HG03565 (cell line): ENCODE data around the gene ASPRV1.

Source experiments
- ATAC-seq: cut with Tn5 transposase; IDR thresholded peaks from one replicate; pipeline ENCODE4 v1.9.1; 2021; ENCODE audit warnings: mild to moderate bottlenecking, moderate library complexity; ENCODE audit not compliant: unreplicated experiment

ASPRV1 gene

DNA sequence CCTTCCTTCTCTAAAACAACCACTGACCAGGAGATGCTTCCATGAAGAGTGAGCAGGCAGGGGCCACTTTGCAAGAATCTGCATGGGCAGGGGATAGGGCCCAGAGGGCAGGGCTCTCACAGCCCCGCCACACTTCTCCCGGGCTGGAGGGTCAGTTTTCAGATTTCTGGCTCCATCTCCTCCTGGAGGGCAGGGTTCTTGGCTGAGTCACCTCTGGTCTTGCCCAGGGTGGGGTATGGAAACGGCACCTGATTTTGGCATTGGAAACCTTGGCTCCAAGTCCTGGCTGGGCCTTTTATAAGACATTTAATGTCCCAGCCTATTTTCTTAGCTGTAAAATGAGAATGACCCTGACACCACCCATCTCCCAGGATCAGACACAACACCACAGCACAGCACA is 27.6 kb upstream of the ASPRV1 start:
- ATAC-seq: no peak

DNA sequence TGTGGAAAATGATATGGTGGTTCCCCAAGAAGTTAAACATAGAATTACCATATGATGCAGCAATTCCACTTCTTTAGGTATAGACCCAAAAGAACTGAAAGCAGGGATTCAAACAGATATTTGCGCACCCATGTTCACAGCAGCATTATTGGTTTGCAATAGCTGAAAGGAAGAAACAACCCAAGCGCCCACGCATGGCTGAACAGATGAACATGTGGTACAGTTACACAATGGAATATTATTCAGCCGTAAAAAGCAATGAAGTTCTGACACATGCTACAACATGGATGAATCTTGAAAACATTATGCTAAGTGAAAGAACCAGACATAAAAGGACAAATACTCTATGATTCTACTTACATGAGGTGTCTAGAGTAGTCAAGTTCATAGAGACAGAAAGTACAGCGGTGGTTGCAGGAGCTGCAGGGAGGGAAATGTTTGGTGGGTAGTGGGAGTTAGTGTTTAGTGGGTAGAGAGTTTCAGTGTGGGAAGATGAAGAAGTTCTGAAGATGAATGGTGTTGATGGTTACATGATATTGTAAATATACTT is 26.7 kb upstream of the ASPRV1 start:
- ATAC-seq: no peak

DNA sequence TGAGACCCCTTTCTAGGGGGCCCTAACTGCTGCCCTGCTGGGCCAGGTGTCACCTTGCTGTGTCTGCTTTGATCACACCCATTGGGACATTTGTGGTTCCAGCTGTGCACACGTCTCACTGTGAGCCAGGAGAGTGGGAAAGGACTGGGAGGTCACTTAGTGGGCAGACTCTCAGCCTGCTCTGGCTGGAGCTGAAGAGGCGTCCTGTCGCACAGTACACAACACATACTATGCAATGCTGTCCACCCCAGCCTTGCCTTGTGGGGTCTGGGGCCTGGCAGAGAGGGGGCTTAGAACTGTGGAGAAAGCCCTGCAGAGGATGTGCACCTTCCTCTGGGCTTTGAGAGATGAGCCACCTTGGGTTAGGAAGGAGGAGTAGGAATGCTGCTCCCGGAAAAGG is 25.3 kb upstream of the ASPRV1 start:
- ATAC-seq: no peak

DNA sequence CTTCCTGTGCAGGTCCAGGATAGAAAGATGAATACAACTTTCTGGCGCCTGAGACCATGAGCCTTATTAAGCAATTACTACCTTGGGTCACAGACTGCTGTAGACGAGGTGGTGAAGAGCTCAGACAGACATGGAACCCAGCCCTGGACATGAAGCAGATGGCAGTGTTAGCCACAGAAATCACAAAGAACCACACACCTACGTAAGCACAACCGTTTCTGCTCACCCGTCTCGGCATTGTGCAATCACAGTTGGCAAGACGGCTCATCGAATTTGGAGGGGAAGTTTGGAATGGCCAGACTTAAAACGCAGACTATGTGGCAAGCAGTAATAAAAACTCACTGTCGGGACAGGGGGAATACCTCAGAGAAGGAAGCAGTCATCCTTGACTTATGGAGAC is 24.3 kb upstream of the ASPRV1 start:
- no peak for ATAC-seq

DNA sequence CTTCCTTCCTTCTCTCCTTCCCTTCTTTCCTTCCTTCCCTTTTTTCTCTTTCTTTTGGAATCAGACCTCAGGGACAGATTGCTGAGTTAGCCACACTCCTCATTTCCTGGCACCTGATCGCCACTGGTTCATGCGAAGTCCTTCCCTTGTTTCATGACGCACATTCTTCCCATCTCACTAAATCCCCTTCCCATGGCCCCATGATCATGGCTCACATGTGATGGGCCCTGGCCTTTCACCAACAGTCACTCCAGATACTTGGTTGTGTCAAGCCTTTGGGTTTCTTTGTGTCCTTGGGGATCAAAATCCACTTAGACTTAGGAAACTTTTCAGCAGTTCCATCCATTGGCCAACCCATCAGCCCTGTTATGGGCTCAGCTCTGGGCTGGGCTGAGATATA is 23.8 kb upstream of the ASPRV1 start:
- no peak for ATAC-seq

DNA sequence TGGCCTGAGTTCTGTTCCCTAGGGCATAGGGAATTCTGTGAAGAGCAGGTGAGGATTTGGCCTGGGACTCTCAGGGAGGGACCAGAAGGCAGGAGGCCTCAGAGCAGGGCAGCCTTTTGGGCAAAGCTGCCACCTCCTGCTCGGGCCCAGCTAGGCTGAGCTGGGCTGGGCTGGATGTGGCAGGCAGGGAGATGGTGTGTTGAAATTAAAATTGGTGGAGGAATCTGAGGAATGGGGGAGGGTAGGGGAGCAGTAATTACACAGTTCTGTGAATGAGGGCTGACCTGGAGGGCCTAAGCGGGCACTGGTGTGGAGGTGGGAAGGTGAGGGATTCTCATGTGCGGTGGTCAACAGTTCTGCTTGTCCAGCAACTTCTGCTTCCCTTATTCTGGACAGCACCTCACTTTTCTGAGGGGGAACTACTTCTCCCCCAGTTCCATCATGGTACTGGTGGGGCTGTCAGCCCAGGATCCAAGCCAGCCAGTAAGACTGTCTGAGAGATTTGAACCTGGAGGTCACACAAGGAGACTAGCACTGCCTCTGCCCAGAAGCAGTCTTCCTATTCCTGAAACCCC is 22.0 kb upstream of the ASPRV1 start:
- ATAC-seq: no peak

DNA sequence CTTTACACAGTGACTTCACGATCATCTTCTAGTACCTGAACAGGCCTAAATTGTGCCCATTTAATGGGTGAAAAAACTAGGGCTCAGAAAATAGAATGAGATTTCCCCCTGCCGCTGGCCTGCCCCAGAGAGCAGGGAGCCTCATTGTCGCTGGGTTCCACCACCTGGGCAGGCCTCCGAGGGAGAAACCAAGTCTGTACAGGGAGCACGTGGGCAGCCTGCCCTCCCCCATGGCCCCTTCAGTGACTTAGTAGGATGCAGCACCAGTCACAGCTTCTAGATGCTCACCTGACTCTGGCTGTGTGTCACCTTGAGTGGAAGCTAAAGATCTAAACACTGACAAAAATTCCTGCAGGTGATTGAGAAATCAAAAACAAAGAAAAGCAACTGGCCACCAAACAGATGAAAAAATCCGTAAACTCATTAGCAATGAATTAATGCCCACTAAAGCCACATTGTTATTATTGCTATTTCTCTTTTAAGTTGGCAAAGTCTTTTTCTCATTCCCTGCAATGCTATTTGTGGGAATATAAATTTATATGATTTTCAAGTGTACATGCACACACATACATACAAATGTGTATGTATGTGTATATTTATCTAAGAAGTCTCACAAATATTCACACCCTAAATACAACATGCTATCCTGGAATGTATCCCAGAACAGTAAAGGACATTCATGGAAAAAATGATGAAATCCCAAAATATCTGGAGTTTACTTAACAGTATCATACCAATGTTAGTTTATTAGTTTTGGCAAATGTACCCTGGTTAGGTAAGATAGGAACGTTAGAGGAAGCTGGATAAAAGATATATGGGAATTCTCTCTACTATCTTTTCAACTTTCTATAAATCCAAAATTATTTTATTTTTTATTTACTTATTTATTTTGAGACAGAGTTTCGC is 18.7 kb upstream of the ASPRV1 start:
- ATAC-seq: no peak

DNA sequence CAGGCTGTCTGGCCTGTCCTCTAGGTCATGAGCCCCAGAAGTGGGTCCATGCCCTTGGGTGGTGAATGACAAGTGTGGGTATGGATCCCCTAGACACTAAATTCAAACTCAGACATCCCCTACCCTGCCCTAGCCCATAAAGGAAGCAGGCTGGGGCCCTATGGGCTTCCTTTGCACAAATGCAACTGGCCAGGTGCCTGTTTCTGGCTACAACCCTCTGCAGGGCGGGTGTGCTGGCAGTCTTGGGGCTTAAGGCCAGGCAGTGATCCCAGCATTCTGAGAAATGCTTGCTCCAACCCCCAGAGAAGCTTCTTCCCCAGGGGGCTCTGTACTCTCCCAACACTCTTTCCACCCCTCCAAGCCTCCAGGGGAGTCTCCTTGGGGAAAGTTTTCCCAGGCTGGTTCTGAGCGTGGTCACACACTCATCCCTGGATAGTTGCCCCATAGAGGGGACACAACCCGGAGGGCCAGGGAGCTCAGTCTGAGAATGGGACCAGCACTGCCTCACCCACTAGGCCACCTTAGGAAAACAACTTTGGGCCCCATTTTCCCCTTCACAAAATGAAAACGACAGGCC is 16.6 kb upstream of the ASPRV1 start:
- no peak for ATAC-seq

DNA sequence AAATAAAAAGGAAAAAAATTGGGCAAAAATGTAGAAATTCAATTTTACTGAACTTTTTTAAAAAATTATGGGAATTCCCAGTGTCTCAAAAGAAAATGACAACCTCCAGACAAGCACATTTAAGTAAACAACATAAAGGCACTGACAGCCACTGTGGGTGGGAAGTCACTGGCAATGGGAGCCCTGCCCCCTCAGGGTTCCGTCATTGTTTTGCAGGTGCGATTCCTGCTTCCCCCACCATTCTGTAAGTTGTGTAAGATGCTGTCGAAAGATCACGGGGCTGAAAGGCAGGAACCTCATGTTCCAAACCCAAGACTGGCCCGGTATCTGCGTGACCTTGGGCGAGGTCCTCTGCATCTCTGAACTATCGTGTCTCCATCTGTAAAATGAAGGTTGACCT is 15.8 kb upstream of the ASPRV1 start:
- no peak for ATAC-seq

DNA sequence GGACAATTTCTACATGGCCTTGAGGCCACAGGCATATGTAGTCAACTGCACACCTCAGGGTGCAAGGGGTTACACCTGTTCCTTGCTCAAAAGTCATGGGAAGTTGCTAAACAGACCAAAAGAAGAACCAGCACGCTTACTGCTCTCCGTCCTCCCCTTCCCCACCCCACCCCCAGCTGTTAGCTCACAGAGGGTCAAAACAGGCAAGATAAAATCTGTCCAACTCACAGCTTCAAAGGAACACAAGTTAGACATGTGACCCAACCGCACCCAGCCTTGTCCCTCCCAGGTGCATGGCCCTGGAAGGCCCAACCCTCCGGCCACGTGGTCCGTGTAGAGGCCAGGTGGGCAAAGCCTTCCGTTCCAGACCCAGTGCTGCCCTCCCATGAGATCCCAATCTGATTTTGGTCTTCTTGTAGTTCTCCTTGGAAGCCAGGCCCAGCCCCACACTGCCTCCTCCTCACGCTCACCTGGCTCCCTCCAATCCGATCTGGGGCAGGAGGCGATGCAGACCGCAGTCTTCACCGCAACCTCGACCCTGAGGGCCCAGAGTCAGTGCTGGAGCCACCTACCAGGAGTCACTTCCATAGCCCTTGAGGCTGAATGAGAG is 14.5 kb upstream of the ASPRV1 start:
- ATAC-seq: no peak

DNA sequence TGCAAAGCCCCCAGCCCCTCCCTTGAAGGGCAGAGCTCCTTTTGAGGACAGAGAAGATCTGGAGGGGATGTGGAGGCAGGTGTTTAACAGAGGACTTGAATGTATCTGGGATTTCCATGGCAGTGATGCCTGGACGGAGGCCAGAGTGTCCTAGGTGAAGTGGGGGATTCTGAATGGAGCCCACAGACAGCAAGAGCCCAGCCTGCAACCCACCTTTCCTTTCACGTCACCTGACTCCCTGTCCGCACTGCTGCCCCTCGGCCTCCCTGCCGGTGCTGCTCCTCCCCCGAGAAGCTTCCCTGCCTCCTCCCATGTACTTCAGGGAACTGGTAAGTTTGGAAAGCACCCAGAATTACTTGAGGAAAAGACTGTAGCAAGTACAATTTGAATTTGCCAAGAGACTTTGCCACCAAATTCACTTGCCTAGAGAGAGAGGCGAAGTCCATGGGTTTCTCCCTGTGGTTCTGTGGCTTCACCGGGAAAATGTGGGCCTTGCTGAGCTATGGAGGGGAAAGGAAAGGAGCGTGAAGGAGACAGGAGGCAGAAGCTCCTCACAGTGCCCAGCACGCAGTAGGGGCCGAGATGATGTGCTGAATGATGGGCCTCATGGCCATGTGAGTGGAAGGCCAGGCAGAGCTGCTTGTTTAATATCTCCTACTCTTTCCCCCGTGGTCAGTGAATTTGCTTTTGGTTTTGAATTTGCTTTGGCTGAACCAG is 13.9 kb upstream of the ASPRV1 start:
- ATAC-seq: no peak

DNA sequence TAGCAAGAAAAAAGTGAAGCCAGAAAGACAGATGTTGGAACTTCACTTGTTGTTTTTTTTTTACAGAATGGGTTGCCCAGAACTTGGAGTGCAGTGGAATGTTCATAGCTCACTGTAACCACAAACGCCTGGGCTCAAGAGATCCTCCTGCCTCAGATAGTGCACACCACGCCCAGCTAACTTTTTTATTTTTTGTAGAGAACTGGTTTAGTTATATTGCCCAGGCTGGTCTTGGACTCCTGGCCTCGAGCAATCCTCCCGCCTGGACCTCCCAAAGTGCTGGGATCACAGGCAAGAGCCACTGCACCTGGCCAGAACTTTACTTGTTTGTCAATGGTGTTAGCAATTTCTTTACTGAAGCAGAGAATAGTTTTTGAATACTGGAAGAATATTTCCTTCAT is 11.9 kb upstream of the ASPRV1 start:
- ATAC-seq: no peak

DNA sequence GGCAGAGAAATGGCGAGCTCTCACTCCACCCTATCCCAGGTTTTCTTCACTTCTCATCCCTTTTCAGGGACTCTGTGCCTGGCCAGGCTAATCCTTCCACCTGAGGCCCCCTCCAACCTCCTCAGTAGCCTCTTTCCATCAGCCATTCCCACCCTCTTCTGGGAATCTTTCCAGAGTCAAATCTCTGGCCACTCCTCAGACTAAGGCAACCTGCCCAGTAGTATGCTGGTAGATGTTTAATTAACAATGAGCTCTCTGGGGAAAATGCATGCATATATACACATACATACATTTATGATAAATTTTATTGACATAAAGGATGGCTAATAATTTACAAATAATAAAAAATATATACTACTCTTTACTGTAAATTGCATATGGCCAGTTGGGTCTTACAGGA is 11.4 kb upstream of the ASPRV1 start:
- no peak for ATAC-seq

DNA sequence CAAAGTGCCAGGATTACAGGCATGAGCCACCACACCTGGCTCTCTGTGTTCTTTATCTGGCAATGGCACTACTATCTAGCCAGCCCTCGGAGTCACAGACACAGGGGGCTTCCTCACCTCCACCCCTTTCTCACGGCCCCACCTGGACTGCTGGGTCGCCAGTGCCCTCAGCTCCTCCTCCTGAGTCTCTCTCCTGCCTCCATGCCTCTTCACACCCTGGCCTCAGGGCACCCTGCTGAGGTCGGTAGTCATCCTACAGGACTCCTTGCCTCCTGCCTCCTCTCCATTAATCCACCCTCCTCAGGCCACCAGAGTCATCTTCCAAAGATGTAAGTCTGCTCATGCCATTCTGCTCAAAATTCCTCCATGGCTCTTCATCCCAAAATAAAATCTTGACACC is 8.6 kb upstream of the ASPRV1 start:
- no peak for ATAC-seq

DNA sequence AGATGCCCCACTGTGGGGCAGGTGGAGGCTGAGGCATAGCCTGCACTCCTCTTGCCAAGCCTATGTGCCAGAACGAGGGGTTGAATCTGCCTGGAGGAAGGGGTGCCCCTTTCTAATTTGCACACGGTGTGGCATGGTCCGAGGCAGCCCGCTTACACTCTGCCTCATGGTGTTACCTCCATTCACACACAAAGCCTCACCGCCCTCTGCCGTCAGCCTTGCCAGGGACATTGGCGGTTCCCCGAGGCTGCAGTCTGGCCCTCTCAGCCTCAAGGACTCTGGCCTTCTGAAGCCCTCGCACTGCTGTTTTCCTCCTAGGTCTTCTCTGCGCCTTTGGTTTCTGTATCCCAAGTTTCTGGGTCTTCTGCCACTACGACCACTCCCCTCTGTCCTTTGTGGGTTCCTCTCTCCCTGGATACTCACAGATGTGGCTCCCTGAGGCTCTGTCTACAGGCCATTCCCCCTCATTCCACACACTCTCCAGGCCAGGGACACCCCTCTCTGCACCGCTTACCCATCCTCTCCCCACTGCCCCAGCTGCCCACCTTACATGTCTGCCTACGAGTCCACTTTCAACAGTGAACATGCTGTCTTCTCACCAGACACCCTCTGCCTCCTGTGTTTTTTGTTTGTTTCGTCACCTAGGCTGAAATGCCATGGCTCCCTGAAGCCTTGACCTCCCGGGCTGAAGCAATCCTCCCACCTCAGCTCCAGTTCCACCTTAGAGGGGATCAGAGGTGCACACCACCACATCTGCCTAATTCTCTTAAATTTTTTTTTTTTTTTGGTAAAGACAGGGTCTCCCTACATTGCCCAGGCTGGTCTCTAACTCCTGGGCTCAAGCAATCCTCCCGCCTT is 7.9 kb upstream of the ASPRV1 start:
- no peak for ATAC-seq

DNA sequence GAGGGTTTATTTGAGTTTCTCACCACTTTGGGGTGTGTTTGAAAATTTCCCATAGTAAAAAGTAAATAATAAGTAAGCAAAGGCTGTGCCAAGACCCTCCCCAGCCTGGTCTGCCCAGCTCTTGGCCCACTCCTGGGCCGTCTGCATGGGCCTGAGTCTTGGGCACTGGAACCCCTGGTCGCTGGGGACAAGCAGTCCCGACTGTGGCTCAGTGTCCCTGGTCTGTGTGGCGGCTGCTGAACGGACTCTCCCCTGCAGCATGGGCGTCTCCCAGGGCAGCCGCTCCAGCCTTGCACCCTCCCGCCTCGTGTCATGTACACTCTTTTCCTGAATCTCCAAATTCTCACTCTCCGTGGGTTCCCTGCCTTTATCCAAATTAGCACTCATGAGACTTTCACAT is 7.2 kb upstream of the ASPRV1 start:
- ATAC-seq: no peak

DNA sequence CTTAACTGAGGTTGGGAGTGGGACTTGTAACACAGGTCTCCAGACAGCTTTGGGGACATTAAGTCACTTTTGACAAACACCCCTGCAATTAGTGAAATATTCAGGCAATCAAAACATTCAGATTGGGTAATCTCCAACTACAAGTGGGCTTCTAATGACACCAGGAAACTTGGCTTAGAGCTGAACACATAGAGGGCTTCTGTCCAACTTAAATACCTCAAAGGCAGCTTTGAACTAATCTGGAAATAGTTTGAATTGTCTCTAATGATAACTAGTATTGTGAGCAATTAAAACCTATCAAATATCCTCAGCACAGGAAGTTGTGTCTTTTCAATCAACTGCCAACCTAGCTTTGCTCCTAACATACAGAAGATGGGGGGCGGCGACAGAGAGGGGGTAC is 5.1 kb upstream of the ASPRV1 start:
- ATAC-seq: no peak

DNA sequence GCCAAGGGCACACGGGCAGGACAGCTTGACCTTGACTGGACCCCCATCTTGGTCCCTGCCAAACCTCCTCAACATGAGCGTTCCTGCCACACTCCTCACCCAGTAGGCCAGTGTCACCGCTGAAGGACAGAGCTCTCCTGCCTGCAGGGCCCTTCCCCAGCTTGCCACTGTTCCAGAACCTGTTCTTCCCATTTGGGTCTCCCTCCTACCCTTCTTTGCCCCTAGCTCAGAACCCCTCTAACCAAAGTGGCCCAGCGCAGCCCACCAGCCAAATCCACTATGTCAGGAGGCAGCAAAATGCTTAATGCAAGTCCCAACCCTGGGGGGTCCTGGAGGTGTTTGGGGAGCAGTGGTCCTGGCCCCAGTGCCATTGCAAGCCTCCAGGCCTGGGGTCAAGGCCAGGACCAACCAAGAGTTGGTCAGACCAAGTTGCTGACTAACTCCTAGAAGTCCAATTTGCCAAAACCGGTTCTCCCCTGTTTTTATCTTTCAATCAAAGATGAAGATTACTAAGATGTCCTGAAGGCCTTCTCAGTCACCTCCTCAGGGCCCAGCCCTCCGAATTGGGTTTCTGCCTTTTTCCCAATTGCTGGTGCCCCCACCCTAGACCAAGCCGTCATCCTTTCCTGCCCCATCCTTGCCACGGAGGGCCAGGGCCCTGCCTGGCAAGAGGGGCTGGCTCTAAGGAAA is 4.5 kb upstream of the ASPRV1 start:
- no peak for ATAC-seq

DNA sequence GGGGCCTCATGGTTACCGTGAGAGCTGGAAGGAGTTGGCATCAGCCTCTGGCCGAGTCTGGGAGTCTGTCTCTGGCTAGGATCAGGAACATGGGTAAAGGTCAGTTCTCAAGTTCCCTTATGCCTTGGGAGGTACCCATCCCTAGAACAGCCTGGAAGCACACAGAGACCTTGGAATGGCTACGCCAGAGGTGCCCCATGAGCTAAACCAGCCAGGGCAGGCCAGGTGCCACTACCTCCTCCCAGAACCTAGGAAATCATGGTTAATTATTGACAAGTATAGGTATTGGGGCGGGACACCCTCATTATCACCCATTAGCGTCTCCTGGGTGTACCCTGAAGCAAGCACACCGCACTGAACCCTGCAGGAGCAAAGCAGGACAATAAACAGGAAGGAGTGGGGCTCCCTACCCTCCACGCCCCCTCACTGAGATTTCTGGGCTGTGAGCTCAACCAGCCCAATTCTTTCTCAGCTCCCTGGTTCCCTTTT is 3.0 kb upstream of the ASPRV1 start:
- ATAC-seq: no peak
